Sigmoid colon (tissue), 3 donors: ENCODE data around the gene NCAPG2.

Experiments
- POLR2A ChIP-seq, 2 donors: fragments of 450-650 bp; IDR thresholded peaks; one replicate each; pipeline ENCODE4 v1.6.1; 2016; ENCODE audit warnings: antibody characterized with exemption in 2 of 2, mild to moderate bottlenecking in 2 of 2, moderate library complexity in 2 of 2
- TF ChIP-seq, protein P1 (sequence below), 4 experiments: fragments of 450-650 bp in 3 of 4; fragments of 200-600 bp in 1 of 4; IDR thresholded peaks; one replicate each; pipeline ENCODE4 v1.5.1; 2016 to 2019; ENCODE audit warnings: antibody characterized with exemption in 4 of 4, mild to moderate bottlenecking in 3 of 4, moderate library complexity in 2 of 4

DNA sequence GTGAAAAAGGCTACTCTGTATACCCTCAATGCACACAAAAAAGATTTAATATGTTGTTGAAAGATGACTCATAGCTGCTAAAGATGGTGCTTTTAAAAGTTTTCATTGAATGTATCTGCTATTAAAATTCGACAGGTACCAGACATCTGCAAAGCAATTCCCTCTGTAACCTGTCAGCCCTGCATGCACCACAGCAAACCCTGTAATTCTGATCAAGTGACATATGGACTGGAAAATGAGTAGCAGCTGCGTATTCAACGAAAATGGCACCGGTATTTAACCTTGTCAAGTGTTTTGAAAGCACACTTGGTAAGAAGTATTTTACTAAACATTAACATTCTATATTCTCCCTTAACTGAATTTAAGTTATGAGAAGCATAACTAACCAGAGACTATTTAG, 58.8 kb downstream of the NCAPG2 start:
- TF ChIP-seq, protein P1, sequence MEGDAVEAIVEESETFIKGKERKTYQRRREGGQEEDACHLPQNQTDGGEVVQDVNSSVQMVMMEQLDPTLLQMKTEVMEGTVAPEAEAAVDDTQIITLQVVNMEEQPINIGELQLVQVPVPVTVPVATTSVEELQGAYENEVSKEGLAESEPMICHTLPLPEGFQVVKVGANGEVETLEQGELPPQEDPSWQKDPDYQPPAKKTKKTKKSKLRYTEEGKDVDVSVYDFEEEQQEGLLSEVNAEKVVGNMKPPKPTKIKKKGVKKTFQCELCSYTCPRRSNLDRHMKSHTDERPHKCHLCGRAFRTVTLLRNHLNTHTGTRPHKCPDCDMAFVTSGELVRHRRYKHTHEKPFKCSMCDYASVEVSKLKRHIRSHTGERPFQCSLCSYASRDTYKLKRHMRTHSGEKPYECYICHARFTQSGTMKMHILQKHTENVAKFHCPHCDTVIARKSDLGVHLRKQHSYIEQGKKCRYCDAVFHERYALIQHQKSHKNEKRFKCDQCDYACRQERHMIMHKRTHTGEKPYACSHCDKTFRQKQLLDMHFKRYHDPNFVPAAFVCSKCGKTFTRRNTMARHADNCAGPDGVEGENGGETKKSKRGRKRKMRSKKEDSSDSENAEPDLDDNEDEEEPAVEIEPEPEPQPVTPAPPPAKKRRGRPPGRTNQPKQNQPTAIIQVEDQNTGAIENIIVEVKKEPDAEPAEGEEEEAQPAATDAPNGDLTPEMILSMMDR (IDR thresholded peaks at IDR 0.05) = no peak
- TF ChIP-seq POLR2A (IDR thresholded peaks at IDR 0.05) = no peak
